SK-N-MC (cell line): ENCODE measurements around the gene ABCA3.

Source experiments
- EZH2 ChIP-seq: fragments of 200-600 bp; sonication (generic); IDR thresholded peaks from one replicate; pipeline ENCODE4 v1.6.1; 2017; ENCODE audit warnings: antibody characterized with exemption
- POLR2AphosphoS5 ChIP-seq: IDR thresholded peaks from 2 replicates; pipeline ENCODE4 v1.6.1; 2012; ENCODE audit warnings: mild to moderate bottlenecking, low read depth, low read length, borderline replicate concordance

DNA sequence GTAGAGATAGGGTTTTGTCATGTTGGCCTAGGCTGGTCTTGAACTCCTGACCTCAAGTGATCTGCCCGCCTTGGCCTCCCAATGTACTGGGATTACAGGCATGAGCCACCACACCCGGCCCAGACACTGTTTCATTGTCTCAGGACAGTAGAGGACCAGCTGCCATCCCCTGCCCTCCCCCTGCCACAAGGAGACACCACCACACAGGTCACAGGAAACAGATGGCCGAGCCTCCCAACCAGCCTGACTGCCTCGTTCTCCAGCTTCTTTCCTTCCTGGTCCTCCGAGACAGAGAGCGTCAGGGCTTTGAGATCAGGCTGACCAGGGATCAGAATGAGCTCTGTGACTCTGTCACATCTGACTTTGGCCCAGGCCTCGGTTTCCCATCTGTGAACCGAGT lies 51.8 kb downstream of the ABCA3 start:
- TF ChIP-seq POLR2AphosphoS5 (no peak), EZH2 (no peak)
